SK-N-MC (cell line): Measurements from ENCODE around the gene DLL4.

ENCODE experiments used
- EZH2 ChIP-seq: fragments of 200-600 bp; sonication (generic); IDR thresholded peaks from one replicate; pipeline ENCODE4 v1.6.1; 2017; ENCODE audit warnings: antibody characterized with exemption
- POLR2AphosphoS5 ChIP-seq: IDR thresholded peaks from 2 replicates; pipeline ENCODE4 v1.6.1; 2012; ENCODE audit warnings: mild to moderate bottlenecking, low read depth, low read length, borderline replicate concordance

DNA sequence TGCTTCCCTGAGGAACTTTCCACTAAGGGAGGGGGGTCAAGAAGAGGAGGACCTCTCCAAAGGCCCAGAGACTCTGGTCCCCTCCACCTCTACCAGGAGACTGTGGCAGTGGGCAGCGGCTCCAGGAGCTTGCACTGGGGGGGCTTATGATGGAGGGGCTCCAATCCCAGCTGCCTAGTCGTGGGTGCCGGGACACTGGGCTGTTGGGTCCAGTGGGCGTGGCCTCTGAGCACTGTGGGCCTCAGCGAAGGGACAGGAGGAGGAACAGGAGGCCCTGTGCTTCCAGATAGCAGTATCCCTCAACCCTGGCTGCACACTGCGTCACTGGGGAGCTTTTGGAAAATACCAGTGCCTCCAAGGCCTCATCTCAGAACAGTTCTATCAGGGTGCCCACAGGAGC, 13.5 kb upstream of the DLL4 start:
- no peak for TF ChIP-seq POLR2AphosphoS5
- TF ChIP-seq EZH2, result no peak
